ENCODE results near the gene RPL39L.

Gene RPL39L

DNA sequence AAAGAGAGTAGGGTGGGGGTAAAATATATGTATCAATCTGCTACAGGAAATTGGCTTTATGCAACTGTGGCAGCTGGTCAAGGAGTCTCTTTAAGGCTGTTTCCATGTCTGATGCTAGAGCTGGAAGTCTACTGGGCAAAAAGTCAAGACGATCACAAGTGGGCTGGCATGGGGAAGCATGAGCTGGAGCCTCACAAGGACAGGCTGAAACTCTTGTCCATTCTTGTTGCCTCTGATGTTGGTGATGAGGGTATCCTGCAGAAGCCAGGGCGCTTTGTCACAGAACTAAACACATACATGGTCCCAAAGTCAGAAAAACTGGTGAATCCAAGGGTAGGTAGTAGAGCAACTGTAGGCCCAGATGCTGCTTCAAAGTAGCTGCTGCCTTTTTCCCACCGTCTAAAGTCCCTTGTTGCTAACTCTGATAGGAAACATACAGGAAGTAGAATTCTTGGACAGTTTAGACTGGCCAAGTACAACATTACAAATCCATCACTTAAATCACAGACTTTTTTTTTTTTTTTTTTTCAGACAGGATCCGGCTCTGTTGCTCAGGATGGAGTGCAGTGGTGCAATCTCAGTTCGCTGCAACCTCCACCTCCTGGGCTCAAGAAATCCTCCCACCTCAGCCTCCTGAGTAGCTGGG is 54.2 kb downstream of the RPL39L start:
- TF ChIP-seq, protein P1, sequence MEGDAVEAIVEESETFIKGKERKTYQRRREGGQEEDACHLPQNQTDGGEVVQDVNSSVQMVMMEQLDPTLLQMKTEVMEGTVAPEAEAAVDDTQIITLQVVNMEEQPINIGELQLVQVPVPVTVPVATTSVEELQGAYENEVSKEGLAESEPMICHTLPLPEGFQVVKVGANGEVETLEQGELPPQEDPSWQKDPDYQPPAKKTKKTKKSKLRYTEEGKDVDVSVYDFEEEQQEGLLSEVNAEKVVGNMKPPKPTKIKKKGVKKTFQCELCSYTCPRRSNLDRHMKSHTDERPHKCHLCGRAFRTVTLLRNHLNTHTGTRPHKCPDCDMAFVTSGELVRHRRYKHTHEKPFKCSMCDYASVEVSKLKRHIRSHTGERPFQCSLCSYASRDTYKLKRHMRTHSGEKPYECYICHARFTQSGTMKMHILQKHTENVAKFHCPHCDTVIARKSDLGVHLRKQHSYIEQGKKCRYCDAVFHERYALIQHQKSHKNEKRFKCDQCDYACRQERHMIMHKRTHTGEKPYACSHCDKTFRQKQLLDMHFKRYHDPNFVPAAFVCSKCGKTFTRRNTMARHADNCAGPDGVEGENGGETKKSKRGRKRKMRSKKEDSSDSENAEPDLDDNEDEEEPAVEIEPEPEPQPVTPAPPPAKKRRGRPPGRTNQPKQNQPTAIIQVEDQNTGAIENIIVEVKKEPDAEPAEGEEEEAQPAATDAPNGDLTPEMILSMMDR (conservative IDR thresholded peaks at IDR 0.05; ENCODE audit: low read depth, low read length), result no peak
- Histone ChIP-seq H3K4me1 (ENCODE audit: low read depth, poor library complexity, severe bottlenecking) (peaks cover 11% of the 10 kb centered on the region), H3K4me3 (IDR thresholded peaks at IDR 0.05; ENCODE audit: insufficient read depth, low read depth, low read length) (no peak overlapping the region), H3K27me3 (ENCODE audit: insufficient read depth, low read depth) (no peaks in the 10 kb centered on the region), H3K36me3 (ENCODE audit: insufficient read depth) (no peaks in the 10 kb centered on the region), H3K27ac (no peak overlapping the region), H3K79me2 (ENCODE audit: insufficient read depth, low read depth) (no peaks in the 10 kb centered on the region), H3K4me2 (no peak overlapping the region), H3K9ac (no peak overlapping the region), H4K20me1 (ENCODE audit: insufficient read depth) (no peaks in the 10 kb centered on the region), H2AFZ (ENCODE audit: low read depth) (no peak overlapping the region)

DNA sequence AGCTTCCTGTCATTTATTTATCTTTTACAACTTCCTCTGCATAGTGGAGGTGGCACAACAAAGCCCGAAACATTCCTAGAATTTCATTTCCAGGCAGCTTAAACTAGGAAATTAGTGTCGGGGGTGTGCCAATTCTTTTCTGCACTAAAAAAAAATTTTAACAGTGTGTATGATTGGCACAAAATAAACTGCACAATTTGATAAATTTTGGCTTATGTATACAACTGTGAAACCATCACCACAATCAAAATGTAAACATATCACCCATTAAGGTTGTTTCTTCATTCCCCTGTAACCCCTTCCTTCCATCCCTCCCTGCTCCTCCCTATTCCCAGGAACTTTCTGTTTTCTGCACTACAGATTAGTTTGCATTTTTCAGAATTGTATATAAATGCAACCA is 54.7 kb downstream of the RPL39L start:
- TF ChIP-seq, protein P1 (conservative IDR thresholded peaks at IDR 0.05; ENCODE audit: low read depth, low read length), result no peak
- H3K27me3 ChIP-seq (ENCODE audit: insufficient read depth, low read depth), result no peaks in the 10 kb centered on the region
- H2AFZ ChIP-seq (ENCODE audit: low read depth), result no peak overlapping the region
- no peak overlapping the region for H3K4me2 ChIP-seq
- H3K27ac ChIP-seq, result no peak overlapping the region
- no peaks in the 10 kb centered on the region for H3K79me2 ChIP-seq (ENCODE audit: insufficient read depth, low read depth)
- peaks cover 11% of the 10 kb centered on the region for H3K4me1 ChIP-seq (ENCODE audit: low read depth, poor library complexity, severe bottlenecking)
- H4K20me1 ChIP-seq (ENCODE audit: insufficient read depth), result no peaks in the 10 kb centered on the region
- no peak overlapping the region for H3K4me3 ChIP-seq (IDR thresholded peaks at IDR 0.05; ENCODE audit: insufficient read depth, low read depth, low read length)
- no peak overlapping the region for H3K9ac ChIP-seq
- no peaks in the 10 kb centered on the region for H3K36me3 ChIP-seq (ENCODE audit: insufficient read depth)

DNA sequence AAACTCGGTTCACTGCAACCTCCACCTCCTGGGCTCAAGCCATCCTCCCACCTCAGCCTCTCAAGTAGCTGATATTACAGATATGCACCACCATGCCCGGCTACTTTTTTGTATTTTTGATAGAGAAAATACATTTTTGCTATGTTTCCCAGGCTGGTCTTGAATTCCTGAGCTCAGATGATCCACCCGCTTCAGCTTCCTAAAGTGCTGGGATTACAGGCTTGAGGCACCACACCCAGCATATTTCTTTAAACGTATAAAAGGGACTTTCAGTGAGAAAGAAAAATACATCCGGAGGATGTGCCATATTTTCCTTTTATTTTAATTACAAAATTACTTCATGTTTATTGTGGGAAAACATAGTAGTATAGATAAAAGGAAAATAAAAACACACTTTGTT is 55.2 kb downstream of the RPL39L start:
- Histone ChIP-seq H3K4me2 (no peak overlapping the region), H3K79me2 (ENCODE audit: insufficient read depth, low read depth) (no peaks in the 10 kb centered on the region), H3K4me1 (ENCODE audit: low read depth, poor library complexity, severe bottlenecking) (peaks cover 7% of the 10 kb centered on the region), H3K27me3 (ENCODE audit: insufficient read depth, low read depth) (no peaks in the 10 kb centered on the region), H3K36me3 (ENCODE audit: insufficient read depth) (no peaks in the 10 kb centered on the region), H4K20me1 (ENCODE audit: insufficient read depth) (no peaks in the 10 kb centered on the region), H3K4me3 (IDR thresholded peaks at IDR 0.05; ENCODE audit: insufficient read depth, low read depth, low read length) (no peak overlapping the region), H3K27ac (no peak overlapping the region), H3K9ac (no peak overlapping the region), H2AFZ (ENCODE audit: low read depth) (no peak overlapping the region)
- TF ChIP-seq, protein P1 (conservative IDR thresholded peaks at IDR 0.05; ENCODE audit: low read depth, low read length), result no peak

GRCh38 chr3:187082758-187083375 is 56.4 kb downstream of the RPL39L start:
- Histone ChIP-seq H3K79me2 (ENCODE audit: insufficient read depth, low read depth) (no peaks in the 10 kb centered on the region), H3K4me2 (no peak overlapping the region), H3K9ac (no peak overlapping the region), H4K20me1 (ENCODE audit: insufficient read depth) (no peaks in the 10 kb centered on the region), H3K4me3 (IDR thresholded peaks at IDR 0.05; ENCODE audit: insufficient read depth, low read depth, low read length) (no peak overlapping the region), H2AFZ (ENCODE audit: low read depth) (no peak overlapping the region), H3K27me3 (ENCODE audit: insufficient read depth, low read depth) (no peaks in the 10 kb centered on the region), H3K4me1 (ENCODE audit: low read depth, poor library complexity, severe bottlenecking) (no peaks in the 10 kb centered on the region), H3K36me3 (ENCODE audit: insufficient read depth) (no peaks in the 10 kb centered on the region), H3K27ac (no peak overlapping the region)
- TF ChIP-seq, protein P1 (conservative IDR thresholded peaks at IDR 0.05; ENCODE audit: low read depth, low read length), result no peak
